ENCODE measurements around the gene RHOB.
"Not testable (repeated sequence)": the region's sequence is repeated elsewhere in the genome, so short reads cannot be mapped to it uniquely, and the experiment has no call there.

Gene RHOB

GRCh38 chr2:20480913-20481312, 34.0 kb downstream of the RHOB start:
- no peak for DNase-seq

GRCh38 chr2:20481798-20482405, 35.0 kb downstream of the RHOB start:
- no peak for DNase-seq

GRCh38 chr2:20482725-20483124, 35.9 kb downstream of the RHOB start:
- DNase-seq, result no peak

- no peak for DNase-seq
Observed at GRCh38 chr2:20483194-20483895, 36.5 kb downstream of the RHOB start.

- DNase-seq, result no peak
Observed at GRCh38 chr2:20484034-20484617, 37.3 kb downstream of the RHOB start.

- DNase-seq, result no peak
Observed at GRCh38 chr2:20484810-20485611, 38.1 kb downstream of the RHOB start.

GRCh38 chr2:20485612-20486388, 38.9 kb downstream of the RHOB start:
- DNase-seq, result no peak

GRCh38 chr2:20486571-20486970, 39.7 kb downstream of the RHOB start:
- no peak for DNase-seq

GRCh38 chr2:20487030-20487391, 40.1 kb downstream of the RHOB start:
- no peak for DNase-seq

GRCh38 chr2:20487392-20488174, 40.7 kb downstream of the RHOB start:
- no peak for DNase-seq

GRCh38 chr2:20488201-20488641, 41.3 kb downstream of the RHOB start:
- DNase-seq, result no peak

GRCh38 chr2:20488782-20489181, 41.9 kb downstream of the RHOB start:
- no peak for DNase-seq

- DNase-seq, result no peak
Observed at GRCh38 chr2:20490300-20491181, 43.7 kb downstream of the RHOB start.

- no peak for DNase-seq
Observed at GRCh38 chr2:20491739-20492531, 45.1 kb downstream of the RHOB start.

GRCh38 chr2:20493095-20493494, 46.2 kb downstream of the RHOB start:
- DNase-seq, result not testable (repeated sequence)

GRCh38 chr2:20494241-20494640, 47.4 kb downstream of the RHOB start:
- DNase-seq, result no peak

- no peak for DNase-seq
Observed at GRCh38 chr2:20496076-20496872, 49.4 kb downstream of the RHOB start.

- DNase-seq, result no peak
Observed at GRCh38 chr2:20496942-20497341, 50.1 kb downstream of the RHOB start.

Data from DMS153 (cell line).